ENCODE results near the gene RAP2A. TPM values are rescaled to one million over a fixed set of nuclear protein-coding genes. Genes with fewer than 3 reads are reported as not detected.

The RAP2A gene
- total RNA-seq, 1 donor from 2014 or later = 70.9 TPM

- no peak overlapping the region for H3K9ac ChIP-seq
- H3K4me1 ChIP-seq = no peaks in the 10 kb centered on the region
Measured at GRCh38 chr13:97413694-97414093, 20.3 kb upstream of the RAP2A start.

GRCh38 chr13:97414392-97414791 is 19.6 kb upstream of the RAP2A start:
- H2AFZ ChIP-seq (replicated peaks) = no peak overlapping the region
- no peak overlapping the region for H3K27ac Mint-ChIP-seq

More at GRCh38 chr13:97413694-97414093, 20.3 kb upstream of the RAP2A start:
- H3K79me2 ChIP-seq (ENCODE audit: low read depth) = no peaks in the 10 kb centered on the region
- no peaks in the 10 kb centered on the region for H3K27me3 Mint-ChIP-seq (ENCODE audit: insufficient read depth, low read depth)
- no peaks in the 10 kb centered on the region for H3K36me3 ChIP-seq
- no peaks in the 10 kb centered on the region for H3K9me3 Mint-ChIP-seq
- TF ChIP-seq EZH2phosphoT487 (IDR thresholded peaks at IDR 0.05) (no peak), EZH2 (IDR thresholded peaks at IDR 0.05) (no peak), CTCF (IDR thresholded peaks at IDR 0.05) (no peak)
- no peaks in the 10 kb centered on the region for H3F3A ChIP-seq (ENCODE audit: low read depth)
- no peak overlapping the region for H3K4me3 ChIP-seq
- H4K20me1 ChIP-seq (ENCODE audit: low read depth) = no peaks in the 10 kb centered on the region
- H3K36me3 Mint-ChIP-seq = no peaks in the 10 kb centered on the region
- peaks cover 2% of the 10 kb centered on the region for H3K4me1 Mint-ChIP-seq
- no peak overlapping the region for H3K27ac ChIP-seq
- H3K27me3 ChIP-seq = no peaks in the 10 kb centered on the region
- H3K9me3 ChIP-seq (ENCODE audit: low read depth) = no peaks in the 10 kb centered on the region
- no peak overlapping the region for H3K27ac Mint-ChIP-seq
- no peak overlapping the region for H3K4me3 Mint-ChIP-seq
- H3K4me2 ChIP-seq = no peak overlapping the region
- DNase-seq (ENCODE audit: low spot score) = no peak
- no peak overlapping the region for H2AFZ ChIP-seq (replicated peaks)

GRCh38 chr13:97417698-97418097 is 16.3 kb upstream of the RAP2A start:
- no peaks in the 10 kb centered on the region for H3K9me3 ChIP-seq (ENCODE audit: low read depth)
- H3K27me3 ChIP-seq = no peaks in the 10 kb centered on the region
- no peaks in the 10 kb centered on the region for H3K4me1 ChIP-seq
- no peaks in the 10 kb centered on the region for H4K20me1 ChIP-seq (ENCODE audit: low read depth)
- Mint-ChIP-seq H3K27me3 (ENCODE audit: insufficient read depth, low read depth) (no peaks in the 10 kb centered on the region), H3K27ac (no peak overlapping the region), H3K4me1 (peaks cover 2% of the 10 kb centered on the region), H3K9me3 (no peaks in the 10 kb centered on the region), H3K36me3 (no peaks in the 10 kb centered on the region), H3K4me3 (no peak overlapping the region)
- H3K4me2 ChIP-seq = no peak overlapping the region
- no peaks in the 10 kb centered on the region for H3K79me2 ChIP-seq (ENCODE audit: low read depth)
- no peaks in the 10 kb centered on the region for H3K36me3 ChIP-seq
- no peak overlapping the region for H3K27ac ChIP-seq
- no peaks in the 10 kb centered on the region for H3F3A ChIP-seq (ENCODE audit: low read depth)
- no peak overlapping the region for H3K4me3 ChIP-seq
- no peak for DNase-seq (ENCODE audit: low spot score)
- no peak overlapping the region for H2AFZ ChIP-seq (replicated peaks)
- TF ChIP-seq EZH2phosphoT487 (IDR thresholded peaks at IDR 0.05) = no peak
- no peak for TF ChIP-seq EZH2 (IDR thresholded peaks at IDR 0.05)
- no peak for TF ChIP-seq CTCF (IDR thresholded peaks at IDR 0.05)
- H3K9ac ChIP-seq = no peak overlapping the region

More at GRCh38 chr13:97414392-97414791, 19.6 kb upstream of the RAP2A start:
- Mint-ChIP-seq H3K4me3 (no peak overlapping the region), H3K27me3 (ENCODE audit: insufficient read depth, low read depth) (no peaks in the 10 kb centered on the region), H3K9me3 (no peaks in the 10 kb centered on the region), H3K4me1 (peaks cover 2% of the 10 kb centered on the region), H3K36me3 (no peaks in the 10 kb centered on the region)
- no peak for DNase-seq (ENCODE audit: low spot score)
- no peaks in the 10 kb centered on the region for H3K9me3 ChIP-seq (ENCODE audit: low read depth)
- H3K4me2 ChIP-seq = no peak overlapping the region
- no peaks in the 10 kb centered on the region for H4K20me1 ChIP-seq (ENCODE audit: low read depth)
- no peaks in the 10 kb centered on the region for H3K4me1 ChIP-seq
- H3K9ac ChIP-seq = no peak overlapping the region
- no peaks in the 10 kb centered on the region for H3K79me2 ChIP-seq (ENCODE audit: low read depth)
- H3K36me3 ChIP-seq = no peaks in the 10 kb centered on the region
- no peaks in the 10 kb centered on the region for H3K27me3 ChIP-seq
- H3K27ac ChIP-seq = no peak overlapping the region
- no peaks in the 10 kb centered on the region for H3F3A ChIP-seq (ENCODE audit: low read depth)
- no peak overlapping the region for H3K4me3 ChIP-seq
- TF ChIP-seq EZH2 (IDR thresholded peaks at IDR 0.05) = no peak
- no peak for TF ChIP-seq EZH2phosphoT487 (IDR thresholded peaks at IDR 0.05)
- no peak for TF ChIP-seq CTCF (IDR thresholded peaks at IDR 0.05)

Data from neural progenitor cell (in vitro differentiated cells).